ENCODE measurements around the gene OTOF.

The OTOF gene

DNA sequence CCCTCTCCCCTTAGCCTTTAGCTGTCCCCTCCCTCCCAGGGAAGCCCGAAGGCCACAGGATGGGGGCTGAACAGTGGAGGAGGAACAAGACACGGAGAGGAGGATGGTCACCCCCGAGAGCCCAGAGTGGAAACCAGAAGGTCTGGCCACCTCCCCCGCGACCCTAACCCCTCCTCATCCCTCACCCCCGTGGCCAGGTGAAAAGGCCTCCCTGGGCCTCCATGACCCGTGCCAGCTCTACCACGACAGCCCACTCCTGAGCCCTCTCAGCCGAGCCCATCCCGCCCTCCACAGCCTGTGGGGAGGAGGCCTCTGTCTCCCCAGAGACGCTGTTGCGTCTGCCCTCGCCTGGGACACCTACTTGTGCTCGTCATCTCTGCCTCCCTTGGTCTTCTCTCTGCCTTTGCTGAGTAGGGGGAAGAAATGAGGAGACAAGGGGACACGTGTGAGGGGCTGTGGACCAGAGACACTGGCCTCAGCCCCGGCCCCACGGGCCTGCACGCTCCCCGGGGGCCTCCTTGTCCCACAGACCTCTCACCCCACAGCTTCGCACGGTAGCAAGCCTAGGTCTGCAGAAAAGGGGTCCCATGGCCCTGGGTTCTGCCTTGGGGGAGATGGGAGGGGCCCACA lies 32.5 kb upstream of the OTOF start:
- Histone ChIP-seq H3K9me3 (ENCODE audit: insufficient read depth, low read length) (no peaks in the 10 kb centered on the region), H3K79me2 (ENCODE audit: low read length) (no peaks in the 10 kb centered on the region), H3K4me3 (ENCODE audit: low read length) (no peak overlapping the region), H2AFZ (ENCODE audit: low read depth, low read length) (no peak overlapping the region), H3K9ac (ENCODE audit: low read length) (no peak overlapping the region), H3K27ac (ENCODE audit: low read length) (no peak overlapping the region), H3K36me3 (replicated peaks; ENCODE audit: low read depth, low read length) (no peaks in the 10 kb centered on the region), H3K4me2 (ENCODE audit: low read length) (no peak overlapping the region), H3K4me1 (ENCODE audit: low read length) (peaks cover 7% of the 10 kb centered on the region; the same call in 1 of the 2 replicates), H3K27me3 (ENCODE audit: low read depth, low read length) (peaks cover 5% of the 10 kb centered on the region; the same call in 1 of the 2 replicates), H4K20me1 (ENCODE audit: insufficient read depth, low read length) (no peaks in the 10 kb centered on the region)
- no peak for TF ChIP-seq EZH2phosphoT487 (IDR thresholded peaks at IDR 0.05; ENCODE audit: low read depth)
- TF ChIP-seq, protein P1, sequence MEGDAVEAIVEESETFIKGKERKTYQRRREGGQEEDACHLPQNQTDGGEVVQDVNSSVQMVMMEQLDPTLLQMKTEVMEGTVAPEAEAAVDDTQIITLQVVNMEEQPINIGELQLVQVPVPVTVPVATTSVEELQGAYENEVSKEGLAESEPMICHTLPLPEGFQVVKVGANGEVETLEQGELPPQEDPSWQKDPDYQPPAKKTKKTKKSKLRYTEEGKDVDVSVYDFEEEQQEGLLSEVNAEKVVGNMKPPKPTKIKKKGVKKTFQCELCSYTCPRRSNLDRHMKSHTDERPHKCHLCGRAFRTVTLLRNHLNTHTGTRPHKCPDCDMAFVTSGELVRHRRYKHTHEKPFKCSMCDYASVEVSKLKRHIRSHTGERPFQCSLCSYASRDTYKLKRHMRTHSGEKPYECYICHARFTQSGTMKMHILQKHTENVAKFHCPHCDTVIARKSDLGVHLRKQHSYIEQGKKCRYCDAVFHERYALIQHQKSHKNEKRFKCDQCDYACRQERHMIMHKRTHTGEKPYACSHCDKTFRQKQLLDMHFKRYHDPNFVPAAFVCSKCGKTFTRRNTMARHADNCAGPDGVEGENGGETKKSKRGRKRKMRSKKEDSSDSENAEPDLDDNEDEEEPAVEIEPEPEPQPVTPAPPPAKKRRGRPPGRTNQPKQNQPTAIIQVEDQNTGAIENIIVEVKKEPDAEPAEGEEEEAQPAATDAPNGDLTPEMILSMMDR (IDR thresholded peaks at IDR 0.05; ENCODE audit: low read depth, low read length): no peak

DNA sequence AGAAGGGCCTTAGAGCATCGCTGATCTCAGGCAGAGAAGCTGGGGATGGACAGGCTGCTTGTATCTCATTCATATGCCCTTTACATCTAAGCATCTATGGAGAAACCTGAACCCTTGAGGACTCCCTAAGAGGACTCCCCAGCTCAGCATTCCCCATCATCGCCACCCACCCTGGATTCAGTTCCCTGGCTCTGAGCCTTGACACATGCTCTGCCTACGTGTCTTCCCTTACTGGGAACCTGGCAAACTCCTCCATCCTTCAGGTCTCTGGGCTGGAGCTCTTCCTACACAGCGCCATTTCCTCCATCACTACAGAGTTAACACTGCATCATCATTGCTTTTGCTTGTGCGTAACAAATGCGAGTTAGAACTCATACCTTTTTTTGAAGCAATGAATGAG lies 31.2 kb upstream of the OTOF start:
- Histone ChIP-seq H3K79me2 (ENCODE audit: low read length) (no peaks in the 10 kb centered on the region), H3K27ac (ENCODE audit: low read length) (no peak overlapping the region), H3K27me3 (ENCODE audit: low read depth, low read length) (peaks cover 5% of the 10 kb centered on the region; the same call in 1 of the 2 replicates), H3K36me3 (replicated peaks; ENCODE audit: low read depth, low read length) (no peaks in the 10 kb centered on the region), H4K20me1 (ENCODE audit: insufficient read depth, low read length) (no peaks in the 10 kb centered on the region), H3K4me1 (ENCODE audit: low read length) (peaks cover 7% of the 10 kb centered on the region; the same call in 1 of the 2 replicates), H3K4me3 (ENCODE audit: low read length) (no peak overlapping the region), H2AFZ (ENCODE audit: low read depth, low read length) (no peak overlapping the region), H3K4me2 (ENCODE audit: low read length) (no peak overlapping the region), H3K9ac (ENCODE audit: low read length) (no peak overlapping the region), H3K9me3 (ENCODE audit: insufficient read depth, low read length) (no peaks in the 10 kb centered on the region)
- no peak for TF ChIP-seq EZH2phosphoT487 (IDR thresholded peaks at IDR 0.05; ENCODE audit: low read depth)
- TF ChIP-seq, protein P1 (IDR thresholded peaks at IDR 0.05; ENCODE audit: low read depth, low read length): no peak

GRCh38 chr2:26507932-26508331 lies 30.0 kb upstream of the OTOF start:
- TF ChIP-seq, protein P1 (IDR thresholded peaks at IDR 0.05; ENCODE audit: low read depth, low read length): no peak
- TF ChIP-seq EZH2phosphoT487 (IDR thresholded peaks at IDR 0.05; ENCODE audit: low read depth): no peak
- Histone ChIP-seq H3K4me2 (ENCODE audit: low read length) (no peak overlapping the region), H3K36me3 (replicated peaks; ENCODE audit: low read depth, low read length) (no peaks in the 10 kb centered on the region), H3K4me3 (ENCODE audit: low read length) (no peak overlapping the region), H3K27me3 (ENCODE audit: low read depth, low read length) (peaks cover 5% of the 10 kb centered on the region; the same call in 1 of the 2 replicates), H3K9me3 (ENCODE audit: insufficient read depth, low read length) (no peaks in the 10 kb centered on the region), H3K27ac (ENCODE audit: low read length) (no peak overlapping the region), H3K9ac (ENCODE audit: low read length) (no peak overlapping the region), H4K20me1 (ENCODE audit: insufficient read depth, low read length) (no peaks in the 10 kb centered on the region), H2AFZ (ENCODE audit: low read depth, low read length) (no peak overlapping the region), H3K4me1 (ENCODE audit: low read length) (peaks cover 6% of the 10 kb centered on the region; the same call in 1 of the 2 replicates), H3K79me2 (ENCODE audit: low read length) (no peaks in the 10 kb centered on the region)

- H4K20me1 ChIP-seq (ENCODE audit: insufficient read depth, low read length): no peaks in the 10 kb centered on the region
- H3K9ac ChIP-seq (ENCODE audit: low read length): no peak overlapping the region
- no peak overlapping the region for H2AFZ ChIP-seq (ENCODE audit: low read depth, low read length)
- H3K4me1 ChIP-seq (ENCODE audit: low read length): no peaks in the 10 kb centered on the region
- H3K36me3 ChIP-seq (replicated peaks; ENCODE audit: low read depth, low read length): no peaks in the 10 kb centered on the region
- H3K27me3 ChIP-seq (ENCODE audit: low read depth, low read length): peaks cover 5% of the 10 kb centered on the region; the same call in 1 of the 2 replicates
- H3K9me3 ChIP-seq (ENCODE audit: insufficient read depth, low read length): no peaks in the 10 kb centered on the region
- H3K4me2 ChIP-seq (ENCODE audit: low read length): no peak overlapping the region
- no peak for TF ChIP-seq EZH2phosphoT487 (IDR thresholded peaks at IDR 0.05; ENCODE audit: low read depth)
- TF ChIP-seq, protein P1 (IDR thresholded peaks at IDR 0.05; ENCODE audit: low read depth, low read length): no peak
- no peaks in the 10 kb centered on the region for H3K79me2 ChIP-seq (ENCODE audit: low read length)
- no peak overlapping the region for H3K4me3 ChIP-seq (ENCODE audit: low read length)
- no peak overlapping the region for H3K27ac ChIP-seq (ENCODE audit: low read length)
Observed at GRCh38 chr2:26507088-26507487, 29.2 kb upstream of the OTOF start.
